ENCODE results near the gene TCN2.
"Not testable (repeated sequence)": the region's sequence is repeated elsewhere in the genome, so short reads cannot be mapped to it uniquely, and the experiment has no call there.

Gene TCN2

DNA sequence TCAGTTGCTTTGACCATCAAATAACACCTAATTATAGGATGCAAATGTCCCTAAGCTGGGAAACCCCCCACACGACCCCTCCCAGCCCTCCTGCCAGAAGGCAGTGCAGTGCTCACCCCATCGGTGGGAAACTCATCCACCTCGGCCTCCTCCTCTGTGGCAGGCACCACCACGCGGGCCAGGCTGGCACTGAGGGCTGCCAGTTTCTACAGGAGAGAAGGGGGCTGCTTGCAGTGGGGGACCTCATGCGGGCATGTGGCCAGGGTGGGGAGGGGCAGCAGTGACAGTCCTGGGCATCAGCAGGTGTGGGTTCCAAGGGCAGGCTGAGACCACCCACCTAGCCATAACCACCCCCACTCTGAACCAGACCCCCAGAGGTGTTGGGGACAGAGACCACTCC is 26.1 kb upstream of the TCN2 start:
- no peaks in the 10 kb centered on the region for H3K4me1 ChIP-seq (ENCODE audit: control insufficient read depth, insufficient read depth, low read length, poor library complexity, severe bottlenecking)
- H3K4me3 ChIP-seq (ENCODE audit: extremely low read depth, insufficient read depth, low read length, poor library complexity, severe bottlenecking) = no peak overlapping the region
- H3K27ac ChIP-seq (ENCODE audit: low read depth, low read length, severe bottlenecking) = no peak overlapping the region
- 82 to 90% methylated on average over 2 to 4 of the region's 6 CpGs for WGBS, 2 experiments (ENCODE audit: insufficient coverage in 2 of 2)
- H3K36me3 ChIP-seq (ENCODE audit: control insufficient read depth, insufficient read depth, low read length) = peaks cover 97% of the 10 kb centered on the region
- no peaks in the 10 kb centered on the region for H3K9me3 ChIP-seq (ENCODE audit: control insufficient read depth, low read length)

DNA sequence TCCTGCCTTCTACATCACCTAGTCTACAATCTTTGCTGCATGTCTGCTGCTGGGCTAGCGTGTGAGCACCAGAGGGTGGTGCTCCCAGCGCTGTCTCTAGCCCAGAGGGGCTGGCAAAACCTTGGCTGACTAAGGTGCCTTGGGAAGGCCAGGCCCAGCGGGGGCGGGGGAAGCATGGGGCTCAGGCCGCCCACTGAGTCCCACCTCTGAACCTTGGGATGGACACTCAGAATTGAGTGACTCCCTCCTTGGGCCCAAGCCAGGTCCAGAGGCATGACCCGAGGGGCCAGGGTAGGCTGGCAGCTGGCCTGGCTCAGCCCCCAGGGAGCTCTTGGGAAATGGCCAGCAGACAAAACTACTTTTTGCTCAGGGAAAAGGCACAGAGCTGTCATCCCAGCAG is 24.9 kb upstream of the TCN2 start:
- Histone ChIP-seq H3K4me3 (ENCODE audit: extremely low read depth, insufficient read depth, low read length, poor library complexity, severe bottlenecking) (no peak overlapping the region), H3K9me3 (ENCODE audit: control insufficient read depth, low read length) (no peaks in the 10 kb centered on the region), H3K36me3 (ENCODE audit: control insufficient read depth, insufficient read depth, low read length) (peaks cover 98% of the 10 kb centered on the region), H3K4me1 (ENCODE audit: control insufficient read depth, insufficient read depth, low read length, poor library complexity, severe bottlenecking) (no peaks in the 10 kb centered on the region), H3K27ac (ENCODE audit: low read depth, low read length, severe bottlenecking) (no peak overlapping the region)
- 94 to 97% methylated on average over 6 of the region's 6 CpGs for WGBS, 2 experiments (ENCODE audit: insufficient coverage in 2 of 2)

DNA sequence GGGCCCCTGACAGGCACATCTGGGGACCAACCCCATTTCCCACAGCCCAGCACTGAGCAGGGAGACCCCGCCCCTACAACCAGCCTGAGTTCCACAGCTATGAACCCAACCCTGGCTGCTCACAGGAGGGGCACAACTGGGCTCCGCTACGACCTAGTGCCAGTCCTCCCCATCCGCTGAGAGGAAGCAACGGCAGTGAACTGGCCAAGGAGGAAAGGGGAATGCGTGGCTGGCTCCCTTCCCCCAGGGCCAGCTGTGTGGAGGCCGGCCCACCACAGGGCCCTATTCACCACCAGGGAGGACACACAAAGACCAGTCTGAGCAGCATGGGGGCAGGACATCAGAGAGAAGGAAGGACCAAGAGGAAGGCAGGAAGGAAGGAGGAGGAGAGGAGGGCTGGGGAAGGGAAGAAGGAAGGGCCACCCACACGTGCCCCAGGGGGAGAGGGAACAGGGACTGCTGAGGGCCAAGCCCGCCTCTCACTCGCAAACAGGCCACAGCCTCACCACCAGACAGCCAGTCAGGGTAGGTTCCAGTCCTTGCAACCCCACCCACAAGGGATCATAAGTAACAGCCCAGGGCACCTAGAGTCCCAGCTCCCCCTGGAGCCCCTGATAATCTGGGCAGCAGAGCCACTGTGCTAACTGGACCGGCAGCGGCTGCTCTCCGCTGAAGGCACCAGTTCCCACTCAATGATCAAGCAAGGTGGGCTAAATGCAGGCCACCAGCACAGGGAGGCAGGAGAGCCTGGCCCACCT is 24.0 kb upstream of the TCN2 start:
- Histone ChIP-seq H3K27ac (ENCODE audit: low read depth, low read length, severe bottlenecking) (peak overlapping the region; percentile 3), H3K36me3 (ENCODE audit: control insufficient read depth, insufficient read depth, low read length) (peaks cover 99% of the 10 kb centered on the region), H3K9me3 (ENCODE audit: control insufficient read depth, low read length) (no peaks in the 10 kb centered on the region), H3K4me3 (ENCODE audit: extremely low read depth, insufficient read depth, low read length, poor library complexity, severe bottlenecking) (no peak overlapping the region), H3K4me1 (ENCODE audit: control insufficient read depth, insufficient read depth, low read length, poor library complexity, severe bottlenecking) (no peaks in the 10 kb centered on the region)
- WGBS, 2 experiments (ENCODE audit: insufficient coverage in 2 of 2) = 68 to 82% methylated on average over 8 to 11 of the region's 13 CpGs

DNA sequence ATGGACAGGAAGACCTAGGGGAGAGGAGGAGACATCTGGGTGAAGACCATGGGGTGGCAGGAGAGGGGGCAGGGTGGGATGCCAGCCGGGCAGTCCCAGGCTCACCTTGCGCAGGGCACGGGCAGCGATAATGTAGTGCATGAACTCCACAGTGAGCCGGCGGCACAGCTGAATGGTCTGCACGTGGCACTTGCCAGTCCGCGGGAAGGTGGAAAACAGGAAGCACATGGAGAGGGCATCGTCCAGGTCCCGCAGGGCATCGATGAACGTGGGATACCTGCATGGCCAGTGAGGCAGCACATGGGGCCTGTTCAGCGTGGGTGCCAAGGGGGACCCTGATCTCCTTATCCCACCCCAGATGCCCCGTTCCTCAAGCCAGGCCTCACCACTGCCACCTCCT is 22.5 kb upstream of the TCN2 start:
- peaks cover 99% of the 10 kb centered on the region for H3K36me3 ChIP-seq (ENCODE audit: control insufficient read depth, insufficient read depth, low read length)

DNA sequence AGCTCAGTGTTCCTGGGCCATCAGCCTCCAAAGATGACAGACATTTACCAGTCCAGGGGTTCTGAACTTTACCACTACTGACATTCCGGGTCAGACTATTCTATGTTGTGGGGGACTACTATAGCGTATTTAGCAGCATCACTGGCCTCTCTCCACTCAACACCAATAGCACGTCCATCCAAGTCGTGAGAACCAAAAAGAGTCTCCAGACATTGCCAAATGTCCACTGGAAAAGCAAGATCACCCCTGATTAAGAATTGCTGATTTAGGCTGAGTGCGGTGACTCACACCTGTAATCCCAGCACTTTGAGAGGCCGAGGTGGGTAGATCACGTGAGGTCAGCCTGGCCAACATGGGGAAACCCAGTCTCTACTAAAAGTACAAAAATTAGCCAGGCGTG is 20.6 kb upstream of the TCN2 start:
- Histone ChIP-seq H3K4me3 (ENCODE audit: extremely low read depth, insufficient read depth, low read length, poor library complexity, severe bottlenecking) (no peak overlapping the region), H3K27ac (ENCODE audit: low read depth, low read length, severe bottlenecking) (no peak overlapping the region), H3K36me3 (ENCODE audit: control insufficient read depth, insufficient read depth, low read length) (peaks cover 84% of the 10 kb centered on the region), H3K9me3 (ENCODE audit: control insufficient read depth, low read length) (no peaks in the 10 kb centered on the region), H3K4me1 (ENCODE audit: control insufficient read depth, insufficient read depth, low read length, poor library complexity, severe bottlenecking) (peaks cover 8% of the 10 kb centered on the region)
- 91 to 94% methylated on average over 5 to 7 of the region's 8 CpGs for WGBS, 2 experiments (ENCODE audit: insufficient coverage in 2 of 2)

More for the DNA sequence above, 22.5 kb upstream of the TCN2 start:
- no peaks in the 10 kb centered on the region for H3K4me1 ChIP-seq (ENCODE audit: control insufficient read depth, insufficient read depth, low read length, poor library complexity, severe bottlenecking)
- no peak overlapping the region for H3K4me3 ChIP-seq (ENCODE audit: extremely low read depth, insufficient read depth, low read length, poor library complexity, severe bottlenecking)
- no peaks in the 10 kb centered on the region for H3K9me3 ChIP-seq (ENCODE audit: control insufficient read depth, low read length)
- WGBS, 2 experiments (ENCODE audit: insufficient coverage in 2 of 2) = 97% methylated on average over 6 to 15 of the region's 15 CpGs
- H3K27ac ChIP-seq (ENCODE audit: low read depth, low read length, severe bottlenecking) = no peak overlapping the region

DNA sequence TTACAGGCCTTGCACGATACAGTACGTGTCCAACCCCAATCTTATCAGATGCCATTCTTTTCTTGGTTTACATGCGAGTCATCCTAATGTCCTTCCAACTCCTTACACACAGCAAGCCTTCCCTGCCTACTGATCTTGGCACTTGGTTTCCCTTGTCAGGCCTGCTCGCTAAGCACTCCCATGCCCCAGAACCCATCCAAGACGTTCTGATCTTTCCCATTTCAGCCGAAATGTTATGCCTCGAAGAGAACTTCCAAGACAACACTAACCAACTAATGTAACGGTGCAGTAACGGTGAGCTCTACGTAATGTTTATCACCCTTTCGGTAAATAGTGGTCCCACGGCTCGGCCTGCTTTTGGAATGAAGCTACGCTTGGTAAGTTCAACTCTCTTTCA is 15.8 kb upstream of the TCN2 start:
- Histone ChIP-seq H3K4me1 (ENCODE audit: control insufficient read depth, insufficient read depth, low read length, poor library complexity, severe bottlenecking) (peaks cover 8% of the 10 kb centered on the region), H3K36me3 (ENCODE audit: control insufficient read depth, insufficient read depth, low read length) (peaks cover 37% of the 10 kb centered on the region), H3K4me3 (ENCODE audit: extremely low read depth, insufficient read depth, low read length, poor library complexity, severe bottlenecking) (peak overlapping the region; percentile 93), H3K9me3 (ENCODE audit: control insufficient read depth, low read length) (no peaks in the 10 kb centered on the region), H3K27ac (ENCODE audit: low read depth, low read length, severe bottlenecking) (peak overlapping the region; percentile 96)
- 5% methylated on average over 14 of the region's 14 CpGs for WGBS, 2 experiments (ENCODE audit: insufficient coverage in 2 of 2)

DNA sequence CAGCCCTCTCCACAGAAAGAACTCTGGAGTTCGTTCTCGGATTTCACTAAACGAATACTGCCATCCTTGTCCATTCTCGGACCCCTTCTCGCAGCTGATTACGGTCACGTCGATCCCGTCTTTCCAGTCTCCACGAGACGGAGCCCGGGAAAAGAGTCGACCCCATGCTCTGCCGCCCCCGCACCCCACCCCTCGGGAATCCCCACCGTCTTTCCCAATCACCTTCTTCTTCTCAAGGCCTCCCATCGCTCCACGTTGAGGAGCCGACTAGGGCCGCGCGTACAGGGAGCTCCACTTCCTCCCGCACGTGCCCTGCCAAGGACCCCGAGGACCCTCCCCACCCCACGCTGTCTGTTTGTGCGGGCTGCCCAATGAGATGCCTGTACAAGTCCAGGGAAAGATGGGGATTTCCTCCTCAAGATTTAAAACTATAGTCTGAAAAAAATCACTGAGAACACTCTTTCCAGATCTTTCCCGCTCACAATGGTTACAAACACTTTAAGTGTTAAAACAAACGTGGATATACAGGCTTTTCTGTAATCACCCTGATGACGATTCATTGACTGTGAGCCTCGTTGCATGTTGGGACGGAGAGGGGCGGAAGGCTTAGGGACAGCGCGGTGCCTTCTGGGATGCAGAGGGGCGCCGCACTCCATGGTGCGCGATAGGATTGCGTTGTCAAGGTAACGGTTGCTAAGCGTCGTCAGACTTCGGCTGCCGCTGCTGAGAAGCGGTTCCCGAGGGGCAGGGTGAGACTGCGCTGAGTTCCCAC is 15.2 kb upstream of the TCN2 start, which contains the start of gene PES1:
Gene PES1 (minus strand): TSS at position 323 of the 772 bp plus-strand sequence. CDS start 77 bp downstream, at position 246.
- Histone ChIP-seq H3K36me3 (ENCODE audit: control insufficient read depth, insufficient read depth, low read length) (peaks cover 31% of the 10 kb centered on the region), H3K4me1 (ENCODE audit: control insufficient read depth, insufficient read depth, low read length, poor library complexity, severe bottlenecking) (peaks cover 8% of the 10 kb centered on the region), H3K4me3 (ENCODE audit: extremely low read depth, insufficient read depth, low read length, poor library complexity, severe bottlenecking) (peak within 1 kb of the TSS; percentile 93), H3K9me3 (ENCODE audit: control insufficient read depth, low read length) (no peaks in the 10 kb centered on the region), H3K27ac (ENCODE audit: low read depth, low read length, severe bottlenecking) (peak within 1 kb of the TSS; percentile 96)
- 0% methylated on average over 27 to 46 of the region's 49 CpGs for WGBS, 2 experiments (ENCODE audit: insufficient coverage in 2 of 2)

DNA sequence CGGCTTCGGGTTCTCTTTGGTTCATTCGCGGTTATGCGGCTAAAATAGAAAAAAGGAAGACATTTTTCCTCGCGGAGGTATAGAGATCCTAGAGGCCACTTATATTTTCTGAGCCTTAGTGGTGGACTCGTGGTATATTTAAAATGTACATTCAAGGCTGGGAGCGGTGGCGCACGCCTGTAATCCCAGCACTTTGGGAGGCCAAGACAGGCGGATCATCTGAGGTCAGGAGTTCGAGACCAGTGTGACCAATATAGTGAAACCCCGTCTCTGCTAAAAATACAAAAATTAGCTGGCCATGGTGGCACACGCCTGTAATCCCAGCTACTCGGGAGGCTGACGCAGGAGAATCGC is 14.6 kb upstream of the TCN2 start:
- WGBS, 2 experiments (ENCODE audit: insufficient coverage in 2 of 2) = 48 to 60% methylated on average over 15 to 18 of the region's 18 CpGs
- not testable (repeated sequence) for H3K4me1 ChIP-seq (ENCODE audit: control insufficient read depth, insufficient read depth, low read length, poor library complexity, severe bottlenecking); H3K9me3 ChIP-seq (ENCODE audit: control insufficient read depth, low read length); H3K27ac ChIP-seq (ENCODE audit: low read depth, low read length, severe bottlenecking); H3K4me3 ChIP-seq (ENCODE audit: extremely low read depth, insufficient read depth, low read length, poor library complexity, severe bottlenecking)
- H3K36me3 ChIP-seq (ENCODE audit: control insufficient read depth, insufficient read depth, low read length) = peaks cover 25% of the 10 kb centered on the region

DNA sequence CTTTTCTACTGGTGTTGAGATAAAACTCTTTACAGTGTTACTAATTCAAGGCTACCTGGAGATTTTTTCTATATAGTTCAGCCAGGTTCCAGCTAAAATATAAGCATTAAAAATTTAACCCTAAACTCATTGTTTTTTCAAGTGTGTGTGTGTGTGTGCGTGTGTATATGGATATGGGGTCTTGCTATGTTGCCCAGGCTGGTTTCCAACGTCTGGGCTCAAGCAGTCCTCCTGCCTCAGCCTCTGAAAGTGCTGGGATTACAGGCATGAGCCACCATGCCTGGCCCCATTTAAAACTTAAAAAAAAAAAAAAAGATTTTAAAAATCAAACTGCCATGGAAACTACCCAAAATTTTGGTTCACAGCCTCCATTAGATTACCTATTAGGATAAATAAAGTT is 10.8 kb upstream of the TCN2 start:
- H3K9me3 ChIP-seq (ENCODE audit: control insufficient read depth, low read length) = no peaks in the 10 kb centered on the region
- no peaks in the 10 kb centered on the region for H3K36me3 ChIP-seq (ENCODE audit: control insufficient read depth, insufficient read depth, low read length)
- H3K4me1 ChIP-seq (ENCODE audit: control insufficient read depth, insufficient read depth, low read length, poor library complexity, severe bottlenecking) = no peaks in the 10 kb centered on the region
- 71% methylated on average over 1 of the region's 2 CpGs; no CpG with 5 or more reads in 1 of the 2 experiments for WGBS, 2 experiments (ENCODE audit: insufficient coverage in 2 of 2)
- no peak overlapping the region for H3K4me3 ChIP-seq (ENCODE audit: extremely low read depth, insufficient read depth, low read length, poor library complexity, severe bottlenecking)
- no peak overlapping the region for H3K27ac ChIP-seq (ENCODE audit: low read depth, low read length, severe bottlenecking)

DNA sequence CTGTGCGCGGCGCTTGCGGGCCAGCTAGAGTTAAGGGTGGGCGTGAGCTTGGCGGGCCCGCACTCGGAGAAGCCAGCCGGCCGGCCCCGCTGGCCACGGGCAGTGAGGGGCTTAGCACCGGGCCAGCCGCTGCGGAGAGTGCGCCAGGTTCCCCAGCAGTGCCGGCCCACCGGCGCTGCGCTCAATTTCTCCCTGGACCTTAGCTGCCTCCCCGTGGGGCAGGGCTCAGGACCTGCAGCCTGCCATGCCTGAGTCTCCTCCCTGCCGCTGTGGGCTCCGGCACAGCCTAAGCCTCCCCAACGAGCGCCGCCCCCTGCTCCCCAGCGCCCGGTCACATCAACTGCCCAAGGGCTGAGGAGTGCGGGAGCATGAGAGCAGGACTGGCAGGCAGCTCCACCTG is 10.1 kb upstream of the TCN2 start:
- Histone ChIP-seq H3K9me3 (ENCODE audit: control insufficient read depth, low read length) (no peaks in the 10 kb centered on the region), H3K27ac (ENCODE audit: low read depth, low read length, severe bottlenecking) (no peak overlapping the region), H3K4me3 (ENCODE audit: extremely low read depth, insufficient read depth, low read length, poor library complexity, severe bottlenecking) (no peak overlapping the region), H3K4me1 (ENCODE audit: control insufficient read depth, insufficient read depth, low read length, poor library complexity, severe bottlenecking) (no peaks in the 10 kb centered on the region), H3K36me3 (ENCODE audit: control insufficient read depth, insufficient read depth, low read length) (no peaks in the 10 kb centered on the region)
- 95 to 96% methylated on average over 25 to 29 of the region's 29 CpGs for WGBS, 2 experiments (ENCODE audit: insufficient coverage in 2 of 2)

DNA sequence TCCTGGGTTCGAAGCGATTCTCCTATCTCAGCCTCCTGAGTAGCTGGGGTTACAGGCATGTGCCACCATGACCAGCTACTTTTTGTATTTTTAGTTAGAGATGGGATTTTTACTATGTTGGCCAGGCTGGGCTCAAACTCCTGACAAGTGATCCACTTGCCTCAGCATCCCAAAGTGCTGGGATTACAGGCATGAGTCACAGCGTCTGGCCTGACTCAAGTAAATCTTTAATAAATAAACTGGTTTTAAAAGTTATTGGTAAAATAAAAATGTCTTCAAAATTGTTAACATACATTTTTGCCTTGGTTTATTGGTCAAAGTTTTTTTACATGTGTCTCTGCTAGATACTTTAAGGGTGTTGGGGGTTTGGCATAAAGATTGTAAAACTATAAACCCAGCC is 8.0 kb upstream of the TCN2 start:
- Histone ChIP-seq H3K36me3 (ENCODE audit: control insufficient read depth, insufficient read depth, low read length) (no peaks in the 10 kb centered on the region), H3K4me1 (ENCODE audit: control insufficient read depth, insufficient read depth, low read length, poor library complexity, severe bottlenecking) (no peaks in the 10 kb centered on the region), H3K9me3 (ENCODE audit: control insufficient read depth, low read length) (no peaks in the 10 kb centered on the region), H3K27ac (ENCODE audit: low read depth, low read length, severe bottlenecking) (no peak overlapping the region), H3K4me3 (ENCODE audit: extremely low read depth, insufficient read depth, low read length, poor library complexity, severe bottlenecking) (no peak overlapping the region)
- 85 to 100% methylated on average over 2 of the region's 3 CpGs for WGBS, 2 experiments (ENCODE audit: insufficient coverage in 2 of 2)
